Skin of body (tissue), 2 donors: ENCODE measurements around the gene LHX4. TPM values are rescaled to one million over a fixed set of nuclear protein-coding genes. Genes with fewer than 3 reads are reported as not detected.

Source experiments
- DNase-seq: peaks from one replicate; lab custom pipeline; 2025; lab: John Stamatoyannopoulos, UW
- total RNA-seq: library from RNA; depleted of rRNA; stranded (reverse); fragments of >200 nt; gene quantifications from one replicate; pipeline ENCODE4 v1.2.3, GENCODE V29; 2014

The LHX4 gene
- total RNA-seq, 1 donor from 2014 or later: 0.10 TPM

DNA sequence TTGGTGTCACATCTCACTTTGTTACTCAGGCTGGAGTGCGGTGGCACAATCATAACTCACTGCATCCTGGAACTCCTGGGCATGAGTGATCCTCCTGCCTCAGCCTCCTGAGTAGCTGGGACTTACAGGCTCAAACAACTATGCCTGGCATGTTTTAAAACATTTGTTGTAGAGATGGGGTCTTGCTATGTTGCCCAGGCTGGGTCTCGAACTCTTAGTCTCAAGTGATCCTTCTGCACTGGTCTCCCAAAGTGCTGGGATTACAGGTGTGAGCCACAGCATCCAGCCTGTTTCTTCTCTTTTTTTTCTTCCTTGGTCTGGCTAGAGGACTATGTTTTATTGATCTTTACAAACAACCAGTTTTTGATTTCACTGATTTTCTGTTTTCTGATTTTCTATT lies 64.6 kb downstream of the LHX4 start:
- no peak for DNase-seq

DNA sequence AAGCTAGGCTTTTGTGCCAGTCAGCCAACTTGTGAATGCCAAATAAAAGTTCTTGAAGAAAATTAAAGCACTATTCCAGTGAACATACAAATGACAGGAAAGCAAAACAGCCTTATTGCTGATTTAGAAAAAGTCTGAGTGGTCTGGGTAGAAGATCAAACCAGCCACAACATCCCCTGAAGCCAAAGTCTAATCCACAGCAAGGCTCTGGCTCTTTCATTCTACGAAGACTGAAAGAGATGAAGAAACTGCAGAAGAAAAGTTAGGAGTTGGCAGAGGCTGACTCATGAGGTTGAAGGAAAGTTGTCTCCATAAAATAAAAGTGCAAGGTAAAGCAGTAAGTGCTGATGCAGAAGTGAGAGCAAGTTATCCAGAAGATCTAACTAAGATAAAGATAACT lies 65.9 kb downstream of the LHX4 start:
- no peak for DNase-seq

DNA sequence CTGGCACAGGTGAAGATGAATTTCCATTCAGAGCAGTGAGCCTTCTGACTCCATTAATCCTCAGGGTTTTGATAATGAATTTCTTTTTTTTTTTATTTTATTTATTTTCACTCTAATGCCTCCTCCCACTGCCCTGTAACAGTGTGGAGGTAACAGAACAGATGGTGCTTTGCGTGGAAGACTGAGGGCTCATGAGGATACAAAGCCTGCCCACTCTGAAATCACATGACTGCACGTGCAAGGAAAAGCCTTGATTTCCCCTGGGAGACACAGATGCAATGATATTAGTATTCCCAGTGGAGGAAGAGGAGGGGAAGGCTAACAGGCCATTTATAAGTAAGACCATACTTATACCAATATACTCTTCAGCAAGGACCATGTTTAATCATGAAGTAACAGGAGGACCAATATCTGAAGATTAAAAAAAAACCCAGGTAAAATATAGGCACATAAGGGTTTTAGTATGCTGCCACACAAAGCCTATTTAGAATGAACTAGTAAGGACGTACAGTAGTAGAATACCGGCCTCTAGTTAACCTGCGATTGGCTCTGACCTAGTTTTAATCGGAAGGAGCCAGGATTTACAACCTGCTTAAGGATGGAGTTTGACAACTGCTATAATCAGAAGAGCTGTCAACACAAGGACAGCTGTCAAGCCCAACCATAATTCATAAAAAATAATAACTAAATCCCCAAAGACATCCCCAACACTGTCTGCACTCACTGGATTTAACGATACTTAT lies 69.6 kb downstream of the LHX4 start:
- DNase-seq: no peak

DNA sequence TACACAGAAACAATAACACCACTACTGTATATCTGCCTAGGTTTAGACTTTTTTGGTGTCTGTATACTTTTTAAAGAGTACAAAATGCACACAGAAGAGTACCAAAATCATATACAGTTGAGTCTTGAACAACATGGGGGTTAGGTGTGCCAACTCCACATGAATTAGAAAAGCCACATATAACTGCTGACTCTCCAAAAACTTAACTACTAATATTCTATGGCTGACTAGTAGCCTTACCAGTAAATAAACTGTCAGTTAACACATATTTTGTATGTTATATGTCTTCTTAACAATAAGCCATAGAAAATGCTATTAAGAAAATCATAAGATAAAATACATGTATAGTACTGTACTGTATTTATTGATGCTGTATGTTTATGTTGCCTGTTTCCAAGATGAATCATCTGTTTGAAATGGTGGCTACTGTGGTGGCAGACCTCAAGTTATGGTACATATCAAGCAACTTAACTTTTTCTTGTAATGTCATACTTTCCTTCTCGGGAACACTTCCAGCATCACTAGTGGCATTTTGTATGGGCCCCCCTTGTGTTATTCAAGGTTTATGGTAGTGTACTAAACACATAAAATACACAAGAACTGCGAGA lies 71.2 kb downstream of the LHX4 start:
- no peak for DNase-seq

DNA sequence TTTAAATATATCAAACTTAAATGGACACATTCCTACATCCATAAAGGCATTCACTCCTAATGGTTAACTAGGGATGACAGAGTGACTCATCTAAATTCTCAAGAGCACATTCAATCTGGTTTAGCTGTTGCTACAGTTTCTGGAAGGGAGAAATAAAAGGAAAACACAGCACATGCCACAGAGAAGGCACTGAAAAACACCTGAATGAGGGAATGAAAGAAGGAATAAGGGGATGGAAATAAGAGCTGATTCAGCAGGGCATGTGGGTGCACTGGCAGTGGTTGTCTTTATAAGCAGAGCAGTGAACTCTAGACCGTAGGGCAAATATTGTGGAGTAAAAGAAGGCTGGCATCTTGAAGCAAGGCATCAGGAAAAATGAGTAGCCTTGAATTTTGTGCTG lies 79.3 kb downstream of the LHX4 start:
- DNase-seq: no peak

DNA sequence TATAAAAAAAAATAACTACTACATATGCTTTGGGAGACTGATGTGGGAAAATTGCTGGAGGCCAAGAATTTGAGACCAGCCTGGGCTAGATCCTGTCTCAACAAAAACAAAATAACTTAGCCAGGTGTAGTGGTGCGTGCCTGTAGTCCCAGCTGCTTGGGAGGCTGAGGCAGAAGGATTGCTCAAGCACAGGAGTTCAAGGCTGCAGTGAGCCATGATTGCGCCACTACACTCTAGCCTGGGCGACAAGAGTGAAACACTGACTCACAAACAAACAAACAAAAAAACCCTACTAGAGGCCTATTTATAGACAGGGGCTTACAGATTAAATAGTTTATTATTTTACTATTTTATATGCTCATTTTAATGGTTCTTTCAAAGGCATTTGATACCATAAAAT lies 80.0 kb downstream of the LHX4 start:
- no peak for DNase-seq

DNA sequence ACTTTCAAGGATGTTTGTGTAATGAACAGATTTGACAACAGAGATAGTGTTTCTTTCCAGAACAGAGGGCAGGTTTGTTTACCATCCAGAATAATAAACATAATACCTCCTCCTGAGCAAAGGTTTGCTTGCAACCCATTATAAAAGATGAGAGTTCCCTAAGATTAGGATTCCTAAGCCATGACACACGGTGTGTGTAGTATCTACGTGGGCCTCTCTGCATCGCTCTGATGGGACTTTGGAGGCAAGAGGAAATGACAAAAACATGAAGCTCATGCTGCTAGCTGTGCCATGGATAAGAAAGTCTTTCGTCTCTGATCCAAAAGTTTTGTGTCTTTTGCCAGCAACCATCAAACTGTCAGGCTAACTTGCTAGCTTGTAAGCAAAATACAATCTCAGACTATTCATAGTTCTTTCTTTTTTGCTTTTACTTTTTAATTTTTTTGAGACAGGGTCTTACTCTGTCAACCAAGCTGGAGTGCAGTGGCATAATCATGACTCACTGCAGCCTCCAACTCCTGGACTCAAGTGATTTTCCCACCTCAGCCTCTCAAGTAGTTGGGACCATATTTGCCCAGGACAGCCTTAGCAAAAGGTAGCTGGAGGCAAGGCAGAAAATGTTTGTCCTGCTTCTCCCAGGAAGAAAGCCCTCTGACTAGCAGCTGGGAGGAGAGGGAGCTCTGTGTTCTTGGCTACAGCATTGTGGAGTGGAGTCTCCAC lies 81.1 kb downstream of the LHX4 start:
- no peak for DNase-seq

DNA sequence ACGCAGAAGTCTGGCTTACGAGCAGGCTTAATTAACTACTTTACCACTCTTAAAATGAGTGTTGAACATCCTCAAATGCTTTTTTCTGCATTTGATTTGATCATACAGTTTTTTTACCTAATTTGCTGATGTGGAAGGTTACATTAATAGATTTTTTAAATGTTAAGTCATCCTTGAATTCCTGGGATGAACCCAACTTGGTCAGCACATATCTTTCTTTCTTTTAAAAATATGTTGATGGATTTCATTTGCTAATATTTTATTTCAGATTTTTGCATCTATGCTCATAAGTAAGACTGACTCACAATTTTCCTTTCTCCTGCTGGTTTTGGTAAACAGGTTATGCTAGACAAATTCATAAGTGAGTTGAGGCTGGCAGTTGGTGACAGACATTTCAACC lies 82.9 kb downstream of the LHX4 start:
- DNase-seq: no peak

DNA sequence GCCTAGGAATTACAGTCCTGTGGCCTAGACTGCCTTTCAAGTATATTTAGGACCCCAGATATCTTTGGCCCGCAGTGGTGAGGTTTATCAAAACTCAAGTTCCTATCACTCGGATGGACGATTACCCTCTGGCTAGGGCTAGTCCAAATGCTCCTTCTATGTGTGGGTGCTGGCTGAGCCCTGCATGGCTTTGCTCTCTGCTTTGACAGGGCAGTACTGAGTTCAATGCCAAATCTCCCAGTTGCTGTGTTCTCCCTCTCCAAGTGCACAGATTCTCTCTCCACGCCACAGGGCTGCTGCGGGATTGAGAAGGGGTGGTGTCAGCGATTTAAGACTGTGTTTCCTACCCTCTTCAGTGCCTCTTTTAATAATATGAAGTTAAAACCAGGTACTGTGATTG lies 97.0 kb downstream of the LHX4 start:
- DNase-seq: no peak

Other genes starting within 250 kb of the LHX4 start
- gene QSOX1, start 75.4 kb upstream of the LHX4 start, total RNA-seq: 20.3 TPM